IPS-18a (cell line): ENCODE results near the gene ATMIN.
A peak's percentile ranks its signal among the peaks of the same experiment; 100 is the strongest.

ENCODE experiments used
- H3K27ac ChIP-seq: one replicate; pipeline ENCODE4 v1.5.1; 2013; ENCODE audit warnings: low read length
- H3K27me3 ChIP-seq: one replicate; pipeline ENCODE4 v1.6.1; 2013; ENCODE audit warnings: mild to moderate bottlenecking, low read length; ENCODE audit not compliant: control insufficient read depth, insufficient read depth
- H3K36me3 ChIP-seq: one replicate; pipeline ENCODE4 v1.6.1; 2013; ENCODE audit warnings: low read depth, low read length; ENCODE audit not compliant: control insufficient read depth
- H3K4me1 ChIP-seq: one replicate; pipeline ENCODE4 v1.6.1; 2013; ENCODE audit warnings: low read depth, low read length; ENCODE audit not compliant: control insufficient read depth
- H3K4me3 ChIP-seq: one replicate; pipeline ENCODE4 v1.5.1; 2013; ENCODE audit warnings: low read length
- H3K9ac ChIP-seq: one replicate; pipeline ENCODE4 v1.6.1; 2013; ENCODE audit warnings: mild to moderate bottlenecking, low read length, moderate library complexity
- H3K9me3 ChIP-seq: one replicate; pipeline ENCODE4 v1.6.1; 2013; ENCODE audit warnings: low read depth, low read length; ENCODE audit not compliant: control insufficient read depth

ATMIN gene

GRCh38 chr16:81008505-81008789 is 27.2 kb upstream of the ATMIN start:
- H3K9ac ChIP-seq: peak overlapping the region; percentile 97
- peaks cover 11% of the 10 kb centered on the region for H3K4me1 ChIP-seq
- peak overlapping the region; percentile 96 for H3K4me3 ChIP-seq
- H3K36me3 ChIP-seq: peaks cover 21% of the 10 kb centered on the region
- no peaks in the 10 kb centered on the region for H3K27me3 ChIP-seq
- no peaks in the 10 kb centered on the region for H3K9me3 ChIP-seq
- H3K27ac ChIP-seq: no peak overlapping the region

GRCh38 chr16:81012974-81013373 is 22.7 kb upstream of the ATMIN start:
- Histone ChIP-seq H3K9me3 (no peaks in the 10 kb centered on the region), H3K27ac (no peak overlapping the region), H3K4me1 (no peaks in the 10 kb centered on the region), H3K4me3 (no peak overlapping the region), H3K9ac (no peak overlapping the region), H3K36me3 (peaks cover 63% of the 10 kb centered on the region), H3K27me3 (no peaks in the 10 kb centered on the region)

DNA sequence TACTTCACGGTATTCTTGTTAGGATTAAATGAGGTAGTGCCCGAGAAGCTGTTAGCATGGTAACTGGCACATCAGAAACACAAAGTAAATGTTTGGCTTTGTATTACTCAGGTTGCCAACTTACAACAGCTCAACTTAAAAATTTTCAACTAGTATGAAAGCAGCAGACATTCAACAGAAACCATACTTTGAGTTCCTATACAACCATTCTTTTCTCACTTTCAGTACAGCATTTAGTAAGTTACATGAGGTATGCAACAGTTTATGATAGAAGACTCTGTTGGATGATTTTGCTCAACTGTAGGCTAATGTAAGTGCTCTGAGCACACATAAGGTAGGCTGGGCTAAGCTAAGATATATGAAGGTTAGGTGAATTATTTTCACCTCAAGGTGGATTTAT is 21.0 kb upstream of the ATMIN start:
- no peak overlapping the region for H3K4me3 ChIP-seq
- H3K9ac ChIP-seq: no peak overlapping the region
- no peak overlapping the region for H3K27ac ChIP-seq
- no peaks in the 10 kb centered on the region for H3K4me1 ChIP-seq
- H3K9me3 ChIP-seq: no peaks in the 10 kb centered on the region
- H3K27me3 ChIP-seq: no peaks in the 10 kb centered on the region
- peaks cover 77% of the 10 kb centered on the region for H3K36me3 ChIP-seq

DNA sequence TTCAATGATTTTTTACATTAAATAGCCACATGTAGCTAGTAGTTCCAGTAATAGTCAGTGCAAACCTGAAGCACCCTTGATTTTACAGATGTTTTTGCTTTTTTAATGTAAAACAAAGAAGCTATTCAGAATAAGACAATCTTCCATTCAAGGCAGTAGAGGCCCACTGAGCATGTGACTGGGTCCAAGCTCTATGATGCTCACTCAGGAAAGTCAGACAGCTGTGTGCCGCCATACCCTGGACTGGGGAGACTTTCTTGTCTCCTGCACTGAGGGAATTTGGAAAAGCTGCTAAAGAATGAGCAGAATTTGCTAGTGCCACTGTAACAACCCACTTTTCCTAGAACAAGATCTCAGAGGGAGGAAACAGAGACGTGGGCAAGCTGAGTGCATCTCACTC is 17.1 kb upstream of the ATMIN start:
- Histone ChIP-seq H3K27ac (no peak overlapping the region), H3K36me3 (peaks cover 93% of the 10 kb centered on the region), H3K4me1 (no peaks in the 10 kb centered on the region), H3K9ac (no peak overlapping the region), H3K9me3 (no peaks in the 10 kb centered on the region), H3K27me3 (no peaks in the 10 kb centered on the region), H3K4me3 (no peak overlapping the region)

DNA sequence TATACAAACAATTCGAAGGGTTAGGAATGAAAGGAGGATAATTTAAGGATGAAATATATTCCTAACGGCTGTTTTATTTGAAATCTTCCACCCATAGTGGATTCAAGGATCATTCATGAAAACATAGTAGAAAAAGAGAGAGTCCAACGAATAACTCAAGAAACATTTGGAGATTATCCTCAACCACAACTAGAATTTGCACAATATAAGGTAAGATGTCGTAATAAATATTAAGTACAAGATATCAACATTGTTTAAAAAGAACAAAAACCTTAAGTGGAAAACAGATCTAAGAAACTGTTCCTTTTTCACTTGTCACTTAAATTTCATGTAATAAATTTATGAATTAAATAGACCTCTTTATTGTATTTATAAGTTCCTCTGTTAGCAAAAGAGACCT is 9.2 kb upstream of the ATMIN start:
- H3K4me1 ChIP-seq: no peaks in the 10 kb centered on the region
- H3K36me3 ChIP-seq: peaks cover 60% of the 10 kb centered on the region
- no peak overlapping the region for H3K27ac ChIP-seq
- H3K9me3 ChIP-seq: no peaks in the 10 kb centered on the region
- no peak overlapping the region for H3K9ac ChIP-seq
- H3K4me3 ChIP-seq: no peak overlapping the region
- H3K27me3 ChIP-seq: no peaks in the 10 kb centered on the region

DNA sequence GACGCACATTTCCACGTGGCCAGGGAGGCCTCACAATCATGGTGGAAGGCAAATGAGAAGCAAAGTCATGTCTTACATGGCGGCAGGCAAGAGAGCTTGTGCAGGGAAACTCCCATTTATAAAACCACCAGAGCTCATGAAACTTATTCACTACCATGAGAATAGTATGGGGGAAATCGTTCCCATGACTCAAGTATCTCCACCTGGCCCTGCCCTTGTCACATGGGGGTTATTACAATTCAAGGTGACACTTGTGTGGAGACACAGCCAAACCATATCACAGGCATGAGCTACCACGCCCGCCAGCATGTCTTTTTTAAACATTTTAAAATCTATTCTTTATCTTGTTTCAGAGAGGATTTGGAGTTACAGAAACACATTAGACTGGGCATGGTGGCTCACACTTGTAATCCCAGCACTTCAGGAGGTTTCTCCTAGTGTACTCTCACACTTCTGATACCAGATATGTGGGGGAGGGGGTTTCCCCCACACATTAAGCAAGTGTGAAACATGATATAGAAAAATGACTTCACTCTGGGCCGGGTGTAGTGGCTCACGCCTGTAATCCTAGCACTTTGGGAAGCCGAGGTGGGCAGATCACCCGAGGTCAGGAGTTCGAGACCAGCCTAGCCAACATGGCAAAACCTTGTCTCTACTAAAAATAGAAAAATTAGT is 5.6 kb upstream of the ATMIN start:
- Histone ChIP-seq H3K27ac (no peak overlapping the region), H3K36me3 (peaks cover 30% of the 10 kb centered on the region), H3K9me3 (no peaks in the 10 kb centered on the region), H3K4me3 (no peak overlapping the region), H3K9ac (no peak overlapping the region), H3K4me1 (no peaks in the 10 kb centered on the region), H3K27me3 (no peaks in the 10 kb centered on the region)

GRCh38 chr16:81035975-81036750 is 521 bp downstream of the ATMIN start:
- Histone ChIP-seq H3K9me3 (no peaks in the 10 kb centered on the region), H3K4me3 (peak overlapping the region; percentile 90), H3K4me1 (no peaks in the 10 kb centered on the region), H3K36me3 (peaks cover 14% of the 10 kb centered on the region), H3K27ac (no peak overlapping the region), H3K9ac (peak overlapping the region; percentile 84), H3K27me3 (no peaks in the 10 kb centered on the region)

DNA sequence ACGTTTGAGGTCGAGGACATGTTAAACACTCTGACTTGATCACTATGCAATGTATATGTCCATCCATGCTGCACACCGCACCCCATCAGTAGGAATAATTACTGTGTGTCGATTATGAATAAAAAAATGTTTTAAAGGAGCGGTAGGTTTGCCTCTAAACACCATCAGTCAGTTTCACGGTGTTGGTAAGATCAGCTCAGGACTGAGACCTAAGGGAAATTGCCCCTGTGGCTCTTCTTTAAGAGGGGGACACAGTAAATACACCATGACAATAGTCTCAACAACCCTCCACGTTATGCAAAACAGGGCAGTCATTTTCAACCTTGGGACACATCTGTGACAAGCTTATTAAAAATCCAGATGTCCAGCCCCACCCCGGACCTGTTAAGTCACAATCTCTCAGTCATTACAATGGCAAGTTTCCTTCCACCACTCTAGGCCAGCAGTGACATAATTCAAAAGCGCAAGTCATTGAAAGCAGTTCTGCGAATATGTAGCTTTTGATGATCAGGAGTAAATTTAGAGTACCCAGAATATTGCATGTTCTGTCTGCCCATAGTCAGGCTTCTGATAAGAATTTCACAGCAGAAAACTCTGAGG is 1.2 kb downstream of the ATMIN start:
- Histone ChIP-seq H3K4me3 (peak overlapping the region; percentile 90), H3K27me3 (no peaks in the 10 kb centered on the region), H3K36me3 (peaks cover 21% of the 10 kb centered on the region), H3K4me1 (no peaks in the 10 kb centered on the region), H3K27ac (no peak overlapping the region), H3K9me3 (no peaks in the 10 kb centered on the region), H3K9ac (peak overlapping the region; percentile 84)

DNA sequence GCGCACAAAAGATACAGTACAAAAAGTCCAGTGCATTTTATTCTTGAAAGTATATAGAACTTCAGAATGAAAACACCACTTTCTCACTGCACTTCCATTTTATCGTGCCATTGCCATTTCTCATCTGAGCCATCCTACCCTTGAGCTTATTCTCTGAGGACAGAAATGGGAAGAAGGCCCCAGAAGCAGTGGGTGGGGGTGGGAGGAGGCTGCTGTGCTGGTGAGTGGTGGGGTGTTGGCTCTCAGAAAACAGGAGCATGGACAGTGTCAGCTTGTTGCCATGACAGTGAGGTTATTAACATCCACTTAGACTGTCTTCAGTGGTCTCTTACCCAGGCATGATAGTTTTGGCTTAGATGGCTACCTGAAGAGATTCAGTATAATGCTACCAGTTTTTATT is 4.5 kb downstream of the ATMIN start:
- Histone ChIP-seq H3K36me3 (peaks cover 54% of the 10 kb centered on the region), H3K9me3 (no peaks in the 10 kb centered on the region), H3K27me3 (no peaks in the 10 kb centered on the region), H3K4me1 (no peaks in the 10 kb centered on the region), H3K4me3 (no peak overlapping the region), H3K27ac (no peak overlapping the region), H3K9ac (no peak overlapping the region)

DNA sequence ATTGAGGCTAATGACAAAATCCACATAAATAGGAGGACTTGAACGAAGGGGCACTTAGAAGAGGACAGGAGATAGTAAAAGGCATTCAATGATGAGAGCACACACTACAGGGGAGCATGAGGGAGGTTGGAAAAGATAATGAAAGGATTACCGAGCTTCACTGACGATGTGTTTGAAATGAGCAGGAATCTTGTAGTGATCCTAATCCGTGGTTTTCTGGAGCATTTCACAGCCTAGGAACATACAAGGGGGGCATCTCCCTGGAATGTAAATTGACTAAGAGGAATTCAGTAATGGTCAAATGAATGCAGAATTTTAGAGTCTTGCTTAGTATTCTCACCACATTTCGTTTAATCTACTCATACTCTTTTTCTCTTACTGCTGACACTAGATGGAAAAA is 5.2 kb downstream of the ATMIN start:
- H3K9ac ChIP-seq: no peak overlapping the region
- H3K9me3 ChIP-seq: no peaks in the 10 kb centered on the region
- no peak overlapping the region for H3K4me3 ChIP-seq
- no peak overlapping the region for H3K27ac ChIP-seq
- H3K27me3 ChIP-seq: no peaks in the 10 kb centered on the region
- H3K4me1 ChIP-seq: no peaks in the 10 kb centered on the region
- peaks cover 60% of the 10 kb centered on the region for H3K36me3 ChIP-seq

DNA sequence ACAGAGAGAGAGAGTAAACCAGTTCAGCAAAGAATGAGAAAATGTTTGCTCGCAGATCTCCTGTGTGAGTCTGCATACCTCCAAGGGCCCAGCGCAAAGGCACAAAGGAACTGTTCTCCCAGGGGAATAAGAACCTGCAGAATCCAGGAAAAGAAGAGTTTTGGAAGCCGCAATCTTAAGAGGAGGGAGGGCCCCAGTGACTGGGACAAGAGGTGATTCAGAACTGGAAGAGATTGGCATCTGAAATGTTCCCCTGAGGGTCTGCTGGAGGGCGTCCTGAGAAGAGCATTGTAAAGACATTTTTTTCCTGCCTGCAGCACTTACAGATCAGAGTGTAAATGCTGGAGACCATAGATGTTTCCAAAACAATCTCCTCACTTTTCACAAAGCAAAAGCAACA is 6.1 kb downstream of the ATMIN start:
- Histone ChIP-seq H3K9me3 (no peaks in the 10 kb centered on the region), H3K36me3 (peaks cover 61% of the 10 kb centered on the region), H3K27me3 (no peaks in the 10 kb centered on the region), H3K4me3 (no peak overlapping the region), H3K9ac (no peak overlapping the region), H3K27ac (no peak overlapping the region), H3K4me1 (no peaks in the 10 kb centered on the region)

GRCh38 chr16:81042821-81043220 is 7.2 kb downstream of the ATMIN start:
- Histone ChIP-seq H3K4me3 (no peak overlapping the region), H3K4me1 (no peaks in the 10 kb centered on the region), H3K9me3 (no peaks in the 10 kb centered on the region), H3K27me3 (no peaks in the 10 kb centered on the region), H3K36me3 (peaks cover 61% of the 10 kb centered on the region), H3K9ac (no peak overlapping the region), H3K27ac (no peak overlapping the region)
